NK-92 (cell line): ENCODE results near the gene RPS15.

Source experiments
- DNase-seq: peaks from one replicate; lab custom pipeline; 2025; ENCODE audit not compliant: unreplicated experiment; lab: John Stamatoyannopoulos, UW

Gene RPS15

GRCh38 chr19:1401889-1402217, 36.3 kb upstream of the RPS15 start:
- DNase-seq, result no peak

DNA sequence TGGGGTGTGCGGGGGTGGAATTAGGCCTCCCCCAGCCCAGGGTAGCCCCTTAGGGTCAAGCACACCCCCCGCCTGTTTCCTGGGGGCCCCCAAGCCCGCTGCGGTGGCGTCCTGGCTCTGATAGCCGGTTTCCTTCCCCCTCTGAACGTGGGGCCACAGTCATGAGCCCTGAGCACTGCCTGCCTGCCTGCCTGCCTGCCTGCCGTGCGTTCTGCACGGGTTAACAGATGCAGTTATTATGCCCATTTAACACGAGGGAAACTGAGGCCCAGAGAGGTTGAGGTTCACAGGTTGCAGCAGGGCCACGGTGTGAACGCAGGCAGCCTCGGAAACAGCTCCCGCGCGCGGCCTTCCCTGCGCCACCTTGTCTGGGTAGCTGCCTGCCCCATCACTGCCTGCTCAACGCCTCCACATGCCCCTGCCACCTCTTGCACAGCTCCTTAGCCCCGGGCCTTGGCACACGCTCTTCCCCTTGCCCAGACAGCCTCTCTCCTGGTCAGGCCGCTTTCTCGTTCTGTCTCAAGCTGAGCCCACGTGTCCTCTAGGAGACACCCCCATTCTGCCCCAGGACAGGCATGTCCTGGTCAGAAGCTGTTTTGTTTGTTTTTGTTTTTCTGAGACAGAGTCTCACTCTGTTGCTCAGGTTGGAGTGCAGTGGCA, 35.7 kb upstream of the RPS15 start:
- no peak for DNase-seq

DNA sequence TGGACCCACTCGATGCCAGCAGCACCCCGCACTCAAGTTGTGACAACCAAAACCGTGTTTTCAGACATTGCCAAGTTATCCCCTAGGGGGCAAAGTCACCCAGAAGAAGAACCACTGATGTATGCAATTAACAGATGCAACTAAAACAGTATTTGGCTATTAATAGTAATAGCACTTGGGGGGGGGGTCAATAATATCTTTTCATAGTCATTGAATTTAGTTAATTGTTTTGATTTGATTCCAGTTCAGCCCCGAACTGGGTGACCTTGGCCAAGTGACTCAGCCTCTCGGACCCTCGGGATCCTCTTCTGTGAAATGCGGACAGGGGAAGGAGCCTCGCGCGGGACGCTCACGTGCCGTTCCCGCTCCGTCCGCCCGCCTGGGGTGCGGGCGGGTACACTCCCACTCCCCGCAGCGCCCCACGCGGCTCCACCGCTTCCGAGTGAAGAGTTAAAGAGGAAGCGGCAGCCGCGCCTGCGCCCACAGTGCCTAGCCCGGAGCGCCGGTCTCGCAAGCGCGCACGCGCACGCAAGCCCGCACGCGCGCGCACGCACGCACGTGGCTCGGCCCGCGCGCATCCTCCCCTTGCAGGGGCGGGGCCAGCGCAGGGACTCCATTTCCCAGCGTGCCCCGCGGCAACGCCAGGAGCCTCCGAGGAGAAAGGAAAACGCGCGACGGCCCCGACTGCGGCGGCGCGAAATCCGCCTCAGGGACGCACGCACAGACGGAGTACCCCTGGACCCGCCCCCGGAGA, 31.2 kb upstream of the RPS15 start:
- peak; percentile 89 for DNase-seq

GRCh38 chr19:1407528-1408299, 30.5 kb upstream of the RPS15 start, which contains the start of gene DAZAP1:
TSS of gene DAZAP1 (plus strand) at chr19:1407586. CDS start at chr19:1407774, 188 bp downstream.
- DNase-seq, result no peak

DNA sequence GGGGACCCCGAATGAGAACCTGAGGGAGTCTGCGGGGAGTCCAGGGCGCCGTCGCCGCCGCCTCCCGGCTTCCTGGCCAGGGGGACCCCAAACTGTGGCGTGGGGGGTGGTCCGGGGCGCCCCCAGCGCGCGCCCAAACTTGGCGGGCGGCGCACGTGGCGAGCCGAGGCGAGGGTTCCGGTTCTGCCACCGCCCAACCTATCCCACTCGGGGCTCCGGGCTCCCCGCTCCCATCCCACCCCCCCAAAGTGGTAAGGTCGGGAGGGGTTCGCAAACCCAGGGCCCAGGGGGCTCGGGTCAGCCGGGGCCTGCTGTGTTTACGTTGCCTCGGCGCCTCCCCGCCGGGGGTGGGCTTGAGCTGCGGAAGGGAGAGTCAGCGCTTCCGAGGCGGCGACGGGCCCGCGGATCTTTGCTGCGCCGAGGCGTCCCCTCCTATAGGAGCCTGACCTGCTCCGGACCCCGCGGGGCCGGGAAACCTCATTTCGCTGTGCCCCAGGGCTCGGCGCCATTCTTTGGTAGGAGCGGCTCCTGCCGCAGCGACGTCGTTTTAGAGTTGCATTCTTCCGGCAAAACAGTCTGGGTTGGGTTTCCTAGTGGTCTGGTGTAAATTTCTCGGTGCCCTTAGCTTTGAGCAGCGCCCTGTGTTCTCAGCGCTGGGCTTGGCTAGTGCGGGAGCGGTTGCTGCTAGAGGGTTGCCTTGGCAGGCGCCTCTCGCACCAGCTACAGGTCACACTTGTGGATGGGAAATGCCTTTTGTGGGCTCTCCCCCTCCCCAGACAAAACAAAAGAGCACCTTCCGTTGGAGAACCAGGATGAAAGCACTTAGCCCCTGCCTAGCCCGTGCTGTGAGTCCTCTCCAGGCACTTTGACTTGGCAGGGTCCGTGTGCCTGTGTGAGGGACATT, 29.6 kb upstream of the RPS15 start:
- no peak for DNase-seq

GRCh38 chr19:1409204-1410005, 28.8 kb upstream of the RPS15 start:
- no peak for DNase-seq

DNA sequence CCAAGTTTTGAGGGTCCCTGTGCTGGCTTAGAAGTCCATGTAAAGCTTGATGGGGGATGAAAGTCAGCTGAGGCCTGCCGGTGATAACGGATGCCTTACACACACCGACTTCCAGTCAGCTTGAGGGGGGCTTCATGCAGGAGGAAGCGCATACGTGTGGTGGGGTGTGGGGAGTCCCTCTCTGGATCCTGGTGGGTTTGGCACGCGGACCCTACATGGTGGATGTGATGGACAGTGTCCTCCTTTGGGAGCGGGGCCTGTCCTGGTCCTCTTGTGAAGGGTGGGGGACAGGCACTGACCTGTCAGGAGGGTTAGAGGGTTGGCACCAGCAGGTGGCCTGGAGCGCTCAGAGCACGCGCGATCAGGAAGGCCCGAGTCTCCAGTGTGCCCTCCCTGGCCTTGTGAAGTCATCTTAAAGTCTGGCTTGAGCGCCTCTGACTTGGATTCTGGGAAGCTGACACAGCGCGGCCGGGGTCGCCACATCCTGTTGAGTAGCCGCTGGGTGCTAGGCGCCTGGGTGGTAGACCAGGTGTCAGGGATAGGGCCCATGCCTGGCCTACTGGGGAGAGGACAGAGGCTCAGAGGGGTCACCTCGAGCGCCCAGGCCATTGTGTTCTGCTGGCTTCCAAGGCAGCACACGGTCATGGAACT, 27.9 kb upstream of the RPS15 start:
- no peak for DNase-seq

DNA sequence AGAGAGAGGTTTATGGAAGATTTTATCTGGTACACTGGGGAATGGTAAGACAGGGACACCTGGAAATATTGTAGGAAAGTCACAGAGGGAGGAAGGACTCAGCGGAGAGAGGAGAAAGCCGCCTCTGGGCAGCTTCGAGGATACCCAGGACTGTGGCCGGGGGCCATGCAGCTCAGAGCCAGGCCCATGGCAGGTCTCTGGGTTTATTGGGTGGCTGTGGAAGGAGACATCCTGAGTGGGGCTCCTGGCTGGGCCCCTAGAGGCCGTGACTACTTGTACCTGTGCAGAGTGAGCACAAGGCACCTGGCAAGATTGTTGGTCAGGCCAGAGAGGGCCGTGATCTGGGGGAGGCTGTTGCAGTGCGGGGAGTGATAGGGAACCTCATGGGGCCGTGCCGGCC, 27.4 kb upstream of the RPS15 start:
- DNase-seq, result no peak

DNA sequence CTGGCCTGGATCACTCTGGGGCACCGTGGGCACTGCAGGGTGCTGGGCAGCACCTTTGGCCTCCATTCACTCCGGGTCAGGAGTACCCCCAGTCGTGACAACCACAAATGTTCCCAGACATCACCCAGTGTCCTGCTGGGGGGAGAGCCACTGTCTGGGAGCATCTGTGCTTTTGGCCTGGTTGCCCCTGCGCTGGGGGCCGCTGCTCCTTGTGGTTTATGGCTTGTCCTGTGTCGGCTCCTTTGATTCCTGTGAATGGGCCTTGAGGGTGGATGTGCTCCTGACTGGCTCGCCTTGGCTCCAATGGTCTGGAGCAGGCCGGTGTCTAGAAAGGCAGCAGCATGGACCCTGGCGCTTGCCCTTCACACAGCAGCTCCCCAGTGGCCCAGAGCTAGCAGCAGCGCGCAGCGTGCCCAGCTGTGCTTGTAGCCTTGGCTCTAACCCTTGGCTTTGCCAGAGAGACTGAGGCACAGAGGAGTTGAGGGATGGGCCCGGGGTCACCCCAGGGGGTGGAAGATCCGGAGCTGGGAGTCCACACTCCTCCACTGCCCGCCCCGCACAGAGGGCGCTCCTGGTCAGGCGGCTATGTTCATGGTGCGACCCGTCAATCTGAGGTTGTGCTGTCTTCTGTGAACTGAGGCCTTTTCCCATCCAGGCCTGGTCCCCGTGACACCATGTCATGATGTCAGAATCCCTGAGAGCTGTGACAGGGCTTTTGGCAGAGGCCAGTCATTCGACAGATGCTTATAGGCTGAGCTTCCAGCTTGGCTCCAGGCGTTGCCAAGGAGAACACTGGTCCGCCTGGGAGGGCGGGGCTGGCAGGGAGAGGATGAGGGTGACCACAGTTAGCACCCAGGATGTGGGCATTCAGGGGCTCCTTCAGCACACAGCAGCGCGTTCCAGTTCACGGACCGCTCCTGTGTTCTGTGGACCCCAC, 26.7 kb upstream of the RPS15 start:
- DNase-seq, result no peak

DNA sequence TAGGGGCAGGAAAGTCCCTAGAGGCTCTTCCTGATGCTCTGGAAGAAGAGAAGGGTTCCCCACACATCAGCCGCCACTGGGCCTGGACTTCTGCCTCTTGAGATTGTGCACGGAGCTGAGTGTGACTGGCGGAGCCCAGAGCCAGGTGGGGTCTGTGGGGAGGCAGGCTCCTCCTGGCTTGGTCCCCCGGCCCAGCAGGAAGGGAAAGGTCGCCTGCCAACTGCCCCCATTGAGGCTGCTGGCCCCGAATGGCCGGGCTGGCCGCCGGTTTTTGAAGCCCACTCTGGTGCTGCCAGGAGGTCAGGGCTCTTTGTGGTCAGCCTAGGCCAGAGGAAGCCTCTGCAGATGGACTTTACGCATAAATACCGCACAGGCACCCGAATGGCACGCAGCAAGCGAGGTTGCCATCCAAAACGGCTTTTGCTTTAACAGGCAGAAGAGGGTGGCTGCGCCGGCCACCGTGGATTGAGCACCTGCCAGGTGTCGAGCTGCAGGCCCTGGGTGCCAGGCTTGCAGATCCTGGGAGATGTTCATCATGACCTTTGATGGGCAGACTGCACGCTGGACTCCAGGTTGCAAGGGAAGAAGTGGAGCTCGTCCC, 25.8 kb upstream of the RPS15 start:
- DNase-seq, result no peak

- no peak for DNase-seq
Measured at GRCh38 chr19:1412995-1413800, 25.0 kb upstream of the RPS15 start.

- no peak for DNase-seq
Measured at GRCh38 chr19:1416014-1416841, 22.0 kb upstream of the RPS15 start.

DNA sequence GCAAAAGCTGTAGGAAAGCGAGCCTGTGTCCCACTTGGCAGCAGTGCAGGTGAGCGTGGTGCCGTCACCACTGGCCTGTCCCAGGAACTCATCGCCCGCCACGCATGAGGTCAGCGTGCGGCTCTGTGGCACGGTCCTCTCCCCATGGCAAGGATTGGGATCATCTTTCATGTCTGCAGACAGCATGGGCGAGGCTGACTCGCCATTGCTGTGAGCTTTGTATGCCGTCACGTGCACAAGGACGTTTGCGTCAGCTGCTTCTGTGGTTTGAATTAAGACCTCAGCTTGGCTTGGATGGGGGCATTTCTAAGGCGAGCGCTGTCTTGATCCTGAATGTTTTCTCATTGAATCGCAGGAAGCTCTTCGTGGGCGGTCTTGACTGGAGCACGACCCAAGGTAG, 21.1 kb upstream of the RPS15 start:
- DNase-seq, result no peak

DNA sequence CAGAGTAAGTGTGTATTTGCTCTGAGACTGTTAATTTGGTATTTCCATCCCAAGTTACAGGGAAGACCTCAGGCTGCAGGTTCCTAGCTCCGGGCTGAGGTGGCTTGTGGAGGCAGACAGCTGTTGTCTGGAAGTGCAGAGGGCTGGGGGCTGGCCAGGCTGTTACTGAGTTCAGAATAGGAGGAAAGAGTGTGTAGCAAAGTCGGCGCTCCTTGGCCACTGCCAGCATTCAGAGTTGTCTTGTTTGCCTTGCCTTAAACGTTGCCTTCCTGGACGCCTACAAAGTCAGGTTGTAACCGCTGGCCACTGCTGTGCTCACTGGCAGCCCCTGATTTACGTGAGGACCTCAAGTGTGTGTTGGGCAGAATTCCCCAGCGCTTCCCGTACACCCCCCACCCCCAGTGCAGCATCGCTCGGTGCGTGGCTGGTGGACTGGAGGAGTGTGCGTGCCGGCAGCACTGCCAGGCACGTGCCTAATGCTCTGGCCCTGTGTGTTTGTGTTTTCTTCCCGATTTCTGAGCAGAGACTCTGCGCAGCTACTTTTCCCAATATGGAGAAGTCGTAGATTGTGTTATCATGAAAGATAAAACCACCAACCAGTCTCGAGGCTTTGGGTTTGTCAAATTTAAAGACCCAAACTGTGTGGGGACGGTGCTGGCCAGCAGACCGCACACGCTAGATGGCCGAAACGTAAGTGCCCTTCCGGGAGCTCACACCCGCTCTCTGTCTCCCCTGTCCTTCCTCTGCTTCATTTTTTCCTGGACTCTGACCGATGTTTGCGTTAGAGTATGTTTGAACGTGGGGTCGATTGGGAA, 20.3 kb upstream of the RPS15 start:
- DNase-seq, result no peak

- no peak for DNase-seq
Measured at GRCh38 chr19:1418496-1418775, 19.8 kb upstream of the RPS15 start.
